SKM-1 treated with dmso at 0.1 percent for 144 hours (cell line): ENCODE results near the gene IL18BP.

Experiments
- DNase-seq: peaks from one replicate; lab custom pipeline; 2025; ENCODE audit not compliant: unreplicated experiment; lab: John Stamatoyannopoulos, UW

Gene IL18BP

GRCh38 chr11:72041364-72042063, 42.8 kb downstream of the IL18BP start:
- DNase-seq, result no peak

GRCh38 chr11:72042064-72042745, 43.5 kb downstream of the IL18BP start:
- DNase-seq, result no peak

- DNase-seq, result no peak
These were observed 47.1 kb downstream of the IL18BP start for GRCh38 chr11:72045849-72046248.

GRCh38 chr11:72048766-72049460, 50.2 kb downstream of the IL18BP start:
- no peak for DNase-seq
